ENCODE results near the gene PPP2R2C. TPM values are rescaled to one million over a fixed set of nuclear protein-coding genes. Genes with fewer than 3 reads are reported as not detected.

The PPP2R2C gene
- total and polyA plus RNA-seq, 12 donors, result 0.14 to 10.6 (median 4.2) TPM

DNA sequence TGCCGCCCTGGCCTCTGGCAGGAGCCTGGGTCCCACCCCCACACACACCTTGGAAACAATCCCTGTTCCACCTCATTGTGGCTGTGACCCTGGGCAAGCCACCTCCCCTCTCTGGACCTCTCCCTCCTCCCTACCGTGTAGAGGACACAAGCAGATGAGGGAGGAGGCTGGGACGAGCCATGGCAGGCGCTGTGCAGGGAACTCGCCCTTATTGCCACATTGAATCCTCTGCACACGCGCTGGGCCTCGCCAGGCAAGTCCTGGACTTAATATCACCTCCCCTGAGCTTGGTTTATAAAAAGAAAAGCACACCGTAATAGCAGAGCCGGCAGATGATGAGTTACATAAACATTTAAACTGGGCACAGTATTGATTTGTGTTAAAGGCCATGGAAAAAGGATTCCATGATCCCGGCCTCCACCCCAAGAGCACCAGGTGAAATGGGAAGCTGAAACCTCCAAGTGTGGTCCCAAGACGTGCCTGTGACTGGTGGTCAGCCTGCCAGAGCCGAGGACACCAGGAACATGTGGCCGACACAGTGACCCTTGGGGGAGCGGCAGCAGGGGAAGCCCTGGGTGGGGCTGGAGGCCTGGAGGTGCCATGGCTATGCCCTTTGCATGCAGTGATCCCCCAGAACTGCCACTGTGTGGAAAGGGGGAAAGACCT, 81.1 kb downstream of the PPP2R2C start:
- H3K36me3 ChIP-seq, result no peaks in the 10 kb centered on the region
- no peaks in the 10 kb centered on the region for H3K9me3 ChIP-seq
- peaks cover 0 to 10% (median 0%) of the 10 kb centered on the region in 9 donors for H3K4me1 ChIP-seq
- intact Hi-C loops (cut with DNase I), result no loop called here
- DNase-seq (no peak), ATAC-seq (peak in 3 of 8 donors; percentile 20 to 51 (median 37))
- H3K27me3 ChIP-seq, result peaks cover 0 to 28% (median 8%) of the 10 kb centered on the region in 7 donors
- peak overlapping the region in 2 of 10 donors; percentile 31 to 58 for H3K27ac ChIP-seq
- TF ChIP-seq CTCF (IDR thresholded peaks at IDR 0.05), result no peak
- 69 to 82% methylated on average over 14 to 15 of the region's 15 CpGs for WGBS, 2 donors
- no peak overlapping the region for H3K4me3 ChIP-seq

DNA sequence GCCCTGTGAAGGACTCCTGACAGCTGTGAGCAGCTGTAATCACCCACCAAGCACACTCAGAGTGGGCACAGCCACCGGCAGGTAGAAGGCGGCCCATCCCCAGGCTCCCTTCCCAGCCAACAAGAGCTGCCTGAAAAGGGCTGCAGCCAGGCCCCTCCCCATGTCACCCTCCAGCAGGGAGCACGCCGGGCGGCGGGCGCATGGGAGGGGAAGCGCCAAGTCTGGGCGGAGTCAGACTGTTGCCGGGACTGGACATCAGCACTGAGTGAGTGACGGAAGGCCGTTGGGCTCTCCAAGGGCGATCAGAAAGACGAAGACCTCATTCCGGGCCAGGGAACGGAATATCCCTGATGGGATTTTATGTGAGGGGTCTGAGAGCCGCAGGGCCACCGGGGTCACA, 82.1 kb downstream of the PPP2R2C start:
- intact Hi-C loops (cut with DNase I), result no loop called here
- TF ChIP-seq CTCF (IDR thresholded peaks at IDR 0.05), result no peak
- peak overlapping the region in 1 of 10 donors; percentile 6 for H3K4me3 ChIP-seq
- ATAC-seq (peak in 7 of 8 donors; percentile 78 to 90 (median 82)), DNase-seq (peak; percentile 35 to 51)
- WGBS, 2 donors, result 13 to 15% methylated on average over 18 of the region's 18 CpGs
- H3K9me3 ChIP-seq, result no peaks in the 10 kb centered on the region
- H3K4me1 ChIP-seq, result peaks cover 0 to 10% (median 0%) of the 10 kb centered on the region in 9 donors
- peaks cover 0 to 21% (median under 1%) of the 10 kb centered on the region in 7 donors for H3K27me3 ChIP-seq
- no peaks in the 10 kb centered on the region for H3K36me3 ChIP-seq
- H3K27ac ChIP-seq, result peak overlapping the region in 3 of 10 donors; percentile 15 to 58 (median 31)

DNA sequence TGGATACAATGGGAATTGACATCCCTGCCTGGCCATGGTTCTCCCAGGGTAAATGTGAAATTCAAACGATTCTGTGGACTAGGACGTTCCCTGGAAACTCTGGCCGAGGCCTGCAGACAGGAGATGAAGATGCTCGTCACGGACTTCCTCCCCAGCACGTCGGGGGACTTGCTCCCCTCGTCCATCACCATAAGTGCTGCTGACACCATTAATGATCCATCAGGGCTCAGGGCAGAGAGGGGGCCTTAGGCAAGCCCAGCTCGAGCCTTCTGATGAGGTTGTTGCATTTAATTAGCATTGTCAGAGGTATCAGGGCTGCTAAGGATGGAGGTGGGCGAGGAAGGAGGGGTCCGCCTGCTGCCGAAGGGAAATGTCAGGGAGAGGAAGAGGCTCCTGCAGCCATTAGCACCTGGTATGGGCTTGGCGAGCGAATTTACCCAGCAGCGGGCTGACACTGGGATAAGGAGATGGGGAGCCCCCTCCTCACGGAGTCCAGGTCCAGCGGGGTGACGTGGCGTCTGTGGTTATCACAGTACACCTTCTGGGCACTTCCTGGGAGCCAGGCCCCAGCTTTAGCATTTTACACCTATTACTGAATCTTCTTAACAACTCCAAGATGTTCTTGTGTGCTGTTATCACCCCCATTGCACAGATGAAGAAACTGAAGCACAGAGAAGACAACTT, 83.1 kb downstream of the PPP2R2C start:
- TF ChIP-seq CTCF (IDR thresholded peaks at IDR 0.05), result no peak
- H3K36me3 ChIP-seq, result no peaks in the 10 kb centered on the region
- H3K9me3 ChIP-seq, result no peaks in the 10 kb centered on the region
- H3K27ac ChIP-seq, result no peak overlapping the region
- H3K27me3 ChIP-seq, result peaks cover 0 to 25% (median 5%) of the 10 kb centered on the region in 7 donors
- 62 to 63% methylated on average over 19 of the region's 19 CpGs for WGBS, 2 donors
- H3K4me1 ChIP-seq, result peaks cover 0 to 10% (median 0%) of the 10 kb centered on the region in 9 donors
- no peak overlapping the region for H3K4me3 ChIP-seq
- ATAC-seq (no peak), DNase-seq (no peak)
- intact Hi-C loops (cut with DNase I), result loop anchor here in 1 of 10 donors (10.0 kb wide), 1 partner anchor 126 kb away; no protein-coding TSS in a partner anchor

GRCh38 chr4:6388713-6389112, 83.7 kb downstream of the PPP2R2C start:
- no peak overlapping the region for H3K27ac ChIP-seq
- no peaks in the 10 kb centered on the region for H3K9me3 ChIP-seq
- no peaks in the 10 kb centered on the region for H3K36me3 ChIP-seq
- peaks cover 0 to 10% (median 0%) of the 10 kb centered on the region in 9 donors for H3K4me1 ChIP-seq
- intact Hi-C loops (cut with DNase I), result loop anchor here in 1 of 10 donors (10.0 kb wide), 1 partner anchor 126 kb away; no protein-coding TSS in a partner anchor
- no peak overlapping the region for H3K4me3 ChIP-seq
- 53 to 69% methylated on average over 9 of the region's 9 CpGs for WGBS, 2 donors
- TF ChIP-seq CTCF (IDR thresholded peaks at IDR 0.05), result no peak
- peaks cover 0 to 31% (median 5%) of the 10 kb centered on the region in 7 donors for H3K27me3 ChIP-seq
- no peak for DNase-seq
- ATAC-seq, result no peak
